GM21515 (cell line): Measurements from ENCODE around the gene SAMD8.
A peak's percentile ranks its signal among the peaks of the same experiment; 100 is the strongest.
"Not testable (repeated sequence)": the region's sequence is repeated elsewhere in the genome, so short reads cannot be mapped to it uniquely, and the experiment has no call there.

Experiments
- ATAC-seq: cut with Tn5 transposase; IDR thresholded peaks from one replicate; pipeline ENCODE4 v1.9.1; 2021; ENCODE audit not compliant: unreplicated experiment

The SAMD8 gene

GRCh38 chr10:75106891-75107290 lies 4.6 kb upstream of the SAMD8 start:
- ATAC-seq, result not testable (repeated sequence)

- no peak for ATAC-seq
Observed at GRCh38 chr10:75107756-75108683, 3.4 kb upstream of the SAMD8 start.

- ATAC-seq, result no peak
Observed at GRCh38 chr10:75108684-75109458, 2.6 kb upstream of the SAMD8 start.

GRCh38 chr10:75109459-75109778 lies 2.0 kb upstream of the SAMD8 start:
- ATAC-seq, result no peak

GRCh38 chr10:75110006-75110632 lies 1.3 kb upstream of the SAMD8 start:
- ATAC-seq, result no peak

GRCh38 chr10:75111907-75112679 lies 637 bp downstream of the SAMD8 start:
- peak; percentile 27 for ATAC-seq

- ATAC-seq, result no peak
Observed at GRCh38 chr10:75115137-75115536, 3.7 kb downstream of the SAMD8 start.

- not testable (repeated sequence) for ATAC-seq
Observed at GRCh38 chr10:75116941-75117775, 5.7 kb downstream of the SAMD8 start.

- ATAC-seq, result no peak
Observed at GRCh38 chr10:75117995-75118394, 6.5 kb downstream of the SAMD8 start.

GRCh38 chr10:75119444-75120066 lies 8.1 kb downstream of the SAMD8 start:
- ATAC-seq, result not testable (repeated sequence)

- ATAC-seq, result no peak
Observed at GRCh38 chr10:75121322-75121721, 9.9 kb downstream of the SAMD8 start.

- no peak for ATAC-seq
Observed at GRCh38 chr10:75122505-75122904, 11.0 kb downstream of the SAMD8 start.

GRCh38 chr10:75123088-75123682 lies 11.7 kb downstream of the SAMD8 start:
- ATAC-seq, result no peak

- ATAC-seq, result no peak
Observed at GRCh38 chr10:75126277-75126676, 14.8 kb downstream of the SAMD8 start.

GRCh38 chr10:75127471-75127870 lies 16.0 kb downstream of the SAMD8 start:
- no peak for ATAC-seq

GRCh38 chr10:75128985-75129384 lies 17.5 kb downstream of the SAMD8 start:
- not testable (repeated sequence) for ATAC-seq

GRCh38 chr10:75129537-75129936 lies 18.1 kb downstream of the SAMD8 start:
- ATAC-seq, result no peak

- not testable (repeated sequence) for ATAC-seq
Observed at GRCh38 chr10:75133701-75134100, 22.2 kb downstream of the SAMD8 start.

GRCh38 chr10:75136346-75136745 lies 24.9 kb downstream of the SAMD8 start:
- no peak for ATAC-seq
